Ascending aorta (tissue), 2 donors: ENCODE results near the gene NFIA. TPM values are rescaled to one million over a fixed set of nuclear protein-coding genes. Genes with fewer than 3 reads are reported as not detected.

Source experiments
- DNase-seq, 2 donors: peaks; one replicate each; pipeline ENCODE4 v3.0.0-alpha.2; 2019; ENCODE audit warnings: low spot score in 2 of 2
- H3K27ac ChIP-seq, 2 donors: fragments of 200-600 bp; sonication (generic); one replicate each; pipeline ENCODE4 v1.5.1; 2016 to 2017; ENCODE audit warnings: mild to moderate bottlenecking in 1 of 2
- H3K27me3 ChIP-seq: fragments of 200-600 bp; sonication (generic); one replicate; pipeline ENCODE4 v1.5.1; 2017
- H3K36me3 ChIP-seq, 2 donors: fragments of 200-600 bp; sonication (generic); one replicate each; pipeline ENCODE4 v1.5.1; 2016
- H3K4me1 ChIP-seq, 2 donors: fragments of 200-600 bp; sonication (generic); one replicate each; pipeline ENCODE4 v1.5.1; 2016 to 2017; ENCODE audit warnings: mild to moderate bottlenecking in 1 of 2
- H3K4me3 ChIP-seq, 2 donors: fragments of 200-600 bp; sonication (generic); one replicate each; pipeline ENCODE4 v1.5.1; 2016 to 2017; ENCODE audit warnings: mild to moderate bottlenecking in 1 of 2
- H3K9me3 ChIP-seq, 2 donors: fragments of 200-600 bp; sonication (generic); one replicate each; pipeline ENCODE4 v1.5.1; 2016
- intact Hi-C: fragments of 100-400 bp; cut with DNase I; formaldehyde crosslinking; loops from one replicate; pipeline ENCODE4 v1.15.1; 2023
- total RNA-seq: library from RNA; depleted of rRNA; stranded (reverse); fragments of >200 nt; gene quantifications from one replicate; pipeline ENCODE4 v1.1.0, GENCODE V29; 2016
- TF ChIP-seq, protein P1 (sequence below), 3 experiments: fragments of 200-600 bp in 2 of 3; fragments of 450-650 bp in 1 of 3; sonication (generic) in 2 of 3; IDR thresholded peaks; one replicate each; pipeline ENCODE4 v1.5.1; 2016 to 2019; ENCODE audit warnings: antibody characterized with exemption in 3 of 3, mild to moderate bottlenecking in 1 of 3, moderate library complexity in 1 of 3

The NFIA gene
- total RNA-seq, 1 donor from 2014 or later = 52.0 TPM

DNA sequence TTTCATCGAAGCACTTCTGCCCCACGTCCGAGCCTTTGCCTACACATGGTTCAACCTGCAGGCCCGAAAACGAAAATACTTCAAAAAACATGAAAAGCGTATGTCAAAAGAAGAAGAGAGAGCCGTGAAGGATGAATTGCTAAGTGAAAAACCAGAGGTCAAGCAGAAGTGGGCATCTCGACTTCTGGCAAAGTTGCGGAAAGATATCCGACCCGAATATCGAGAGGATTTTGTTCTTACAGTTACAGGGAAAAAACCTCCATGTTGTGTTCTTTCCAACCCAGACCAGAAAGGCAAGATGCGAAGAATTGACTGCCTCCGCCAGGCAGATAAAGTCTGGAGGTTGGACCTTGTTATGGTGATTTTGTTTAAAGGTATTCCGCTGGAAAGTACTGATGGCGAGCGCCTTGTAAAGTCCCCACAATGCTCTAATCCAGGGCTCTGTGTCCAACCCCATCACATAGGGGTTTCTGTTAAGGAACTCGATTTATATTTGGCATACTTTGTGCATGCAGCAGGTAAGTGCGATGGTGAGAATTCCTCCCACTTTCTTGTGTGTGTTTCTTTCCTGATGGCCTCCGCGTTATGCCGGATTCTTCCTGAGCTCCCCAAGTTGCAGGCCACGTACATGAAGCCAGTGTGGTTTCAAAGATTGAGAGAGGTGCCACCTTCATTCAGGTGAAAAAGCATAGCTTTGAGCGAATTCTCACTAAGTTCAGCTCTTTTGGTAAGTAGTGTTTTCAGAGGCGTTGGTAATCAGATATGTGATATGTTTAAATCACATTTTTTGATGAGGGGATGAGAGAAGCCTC is 6.0 kb downstream of the NFIA start:
- Histone ChIP-seq H3K4me3 (peak overlapping the region; percentile 1 to 95), H3K36me3 (peaks cover 0 to 6% of the 10 kb centered on the region in 2 donors), H3K27ac (peak overlapping the region; percentile 95 to 98), H3K4me1 (peaks cover 0 to 9% of the 10 kb centered on the region in 2 donors), H3K9me3 (no peaks in the 10 kb centered on the region), H3K27me3 (no peaks in the 10 kb centered on the region)
- no peak for DNase-seq
- TF ChIP-seq, protein P1, sequence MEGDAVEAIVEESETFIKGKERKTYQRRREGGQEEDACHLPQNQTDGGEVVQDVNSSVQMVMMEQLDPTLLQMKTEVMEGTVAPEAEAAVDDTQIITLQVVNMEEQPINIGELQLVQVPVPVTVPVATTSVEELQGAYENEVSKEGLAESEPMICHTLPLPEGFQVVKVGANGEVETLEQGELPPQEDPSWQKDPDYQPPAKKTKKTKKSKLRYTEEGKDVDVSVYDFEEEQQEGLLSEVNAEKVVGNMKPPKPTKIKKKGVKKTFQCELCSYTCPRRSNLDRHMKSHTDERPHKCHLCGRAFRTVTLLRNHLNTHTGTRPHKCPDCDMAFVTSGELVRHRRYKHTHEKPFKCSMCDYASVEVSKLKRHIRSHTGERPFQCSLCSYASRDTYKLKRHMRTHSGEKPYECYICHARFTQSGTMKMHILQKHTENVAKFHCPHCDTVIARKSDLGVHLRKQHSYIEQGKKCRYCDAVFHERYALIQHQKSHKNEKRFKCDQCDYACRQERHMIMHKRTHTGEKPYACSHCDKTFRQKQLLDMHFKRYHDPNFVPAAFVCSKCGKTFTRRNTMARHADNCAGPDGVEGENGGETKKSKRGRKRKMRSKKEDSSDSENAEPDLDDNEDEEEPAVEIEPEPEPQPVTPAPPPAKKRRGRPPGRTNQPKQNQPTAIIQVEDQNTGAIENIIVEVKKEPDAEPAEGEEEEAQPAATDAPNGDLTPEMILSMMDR (IDR thresholded peaks at IDR 0.05) = no peak
- intact Hi-C loops = loop anchor here (2.0 kb wide), 1 partner anchor 360 kb away; no protein-coding TSS in a partner anchor

DNA sequence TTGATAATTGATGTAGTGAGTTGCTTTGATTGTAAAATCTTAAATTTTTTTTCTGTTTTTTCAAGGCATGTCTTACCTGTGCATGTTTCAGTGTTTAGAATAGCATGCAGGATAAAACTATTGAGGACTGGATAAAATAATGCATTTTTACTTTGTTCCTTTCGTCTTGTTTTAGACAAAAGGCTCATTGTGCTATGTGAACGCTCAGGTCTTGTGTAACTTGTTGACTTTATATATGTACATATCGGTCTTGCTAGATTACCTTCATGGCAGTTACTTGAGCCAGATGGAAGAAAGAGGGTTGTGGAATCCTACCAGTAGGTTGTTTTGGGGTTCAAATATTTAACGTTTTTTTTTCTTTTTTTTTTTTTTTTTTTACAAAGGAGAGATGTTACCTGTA is 7.0 kb downstream of the NFIA start:
- TF ChIP-seq, protein P1 (IDR thresholded peaks at IDR 0.05) = no peak
- peak overlapping the region in 1 of 2 donors; percentile 95 for H3K4me3 ChIP-seq
- H3K36me3 ChIP-seq = peaks cover 0 to 6% of the 10 kb centered on the region in 2 donors
- intact Hi-C loops = loop anchor here (2.0 kb wide), 1 partner anchor 359 kb away; no protein-coding TSS in a partner anchor
- no peak for DNase-seq
- H3K27me3 ChIP-seq = no peaks in the 10 kb centered on the region
- no peaks in the 10 kb centered on the region for H3K9me3 ChIP-seq
- H3K27ac ChIP-seq = peak overlapping the region; percentile 95 to 98
- peaks cover 0 to 16% of the 10 kb centered on the region in 2 donors for H3K4me1 ChIP-seq

- DNase-seq = no peak
- TF ChIP-seq, protein P1 (IDR thresholded peaks at IDR 0.05) = no peak
- Histone ChIP-seq H3K9me3 (no peaks in the 10 kb centered on the region), H3K27me3 (no peaks in the 10 kb centered on the region), H3K27ac (peak overlapping the region; percentile 95 to 98), H3K4me3 (peak overlapping the region in 1 of 2 donors; percentile 95), H3K4me1 (peaks cover 0 to 16% of the 10 kb centered on the region in 2 donors), H3K36me3 (peaks cover 0 to 6% of the 10 kb centered on the region in 2 donors)
- intact Hi-C loops = loop anchor here (2.0 to 5.0 kb wide), 2 partner anchors 359 to 553 kb away; no protein-coding TSS in a partner anchor
Measured at GRCh38 chr1:61089741-61090140, 7.4 kb downstream of the NFIA start.

DNA sequence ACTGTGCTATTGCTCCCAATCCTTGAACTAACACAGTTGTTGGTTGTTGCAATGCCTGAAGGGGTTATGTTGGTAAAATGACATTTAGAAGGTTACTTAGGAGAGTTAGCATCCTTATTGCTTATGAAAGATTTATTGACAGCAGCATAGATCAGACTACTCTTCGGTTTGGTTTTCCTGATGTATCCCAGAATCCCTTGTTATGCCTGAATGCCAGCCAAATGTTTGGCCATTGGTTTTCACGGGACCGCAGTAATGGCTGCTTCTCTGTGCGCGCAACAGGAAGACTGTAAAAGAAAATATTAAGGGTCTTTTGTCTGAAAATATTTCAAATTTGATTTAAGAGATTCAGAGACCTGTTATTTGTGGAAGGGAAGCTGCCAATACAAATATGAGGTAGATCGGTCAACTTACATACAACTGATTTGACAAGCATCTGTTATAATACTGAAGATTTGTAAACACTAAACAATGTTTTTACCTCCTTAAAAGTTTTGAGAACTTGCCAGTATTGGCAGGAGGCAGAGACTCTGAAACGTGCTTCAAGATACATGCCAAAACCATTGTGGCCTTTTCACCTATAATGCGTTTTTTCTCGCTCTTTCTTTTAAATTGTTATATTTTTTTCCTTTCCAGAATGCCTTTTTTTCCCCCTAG is 8.3 kb downstream of the NFIA start:
- TF ChIP-seq, protein P1 (IDR thresholded peaks at IDR 0.05) = no peak
- peak overlapping the region; percentile 27 to 95 for H3K4me3 ChIP-seq
- H3K4me1 ChIP-seq = peaks cover 0 to 16% of the 10 kb centered on the region in 2 donors
- DNase-seq = no peak
- no peaks in the 10 kb centered on the region for H3K9me3 ChIP-seq
- H3K36me3 ChIP-seq = peaks cover 0 to 6% of the 10 kb centered on the region in 2 donors
- intact Hi-C loops = loop anchor here (5.0 kb wide), 1 partner anchor 552 kb away; no protein-coding TSS in a partner anchor
- H3K27me3 ChIP-seq = no peaks in the 10 kb centered on the region
- H3K27ac ChIP-seq = peak overlapping the region; percentile 95 to 98

- peak overlapping the region; percentile 27 to 95 for H3K4me3 ChIP-seq
- intact Hi-C loops = loop anchor here (5.0 kb wide), 1 partner anchor 551 kb away; no protein-coding TSS in a partner anchor
- TF ChIP-seq, protein P1 (IDR thresholded peaks at IDR 0.05) = no peak
- H3K27me3 ChIP-seq = no peaks in the 10 kb centered on the region
- no peaks in the 10 kb centered on the region for H3K9me3 ChIP-seq
- H3K27ac ChIP-seq = peak overlapping the region; percentile 95 to 98
- H3K4me1 ChIP-seq = peaks cover 0 to 20% of the 10 kb centered on the region in 2 donors
- DNase-seq = no peak
- peaks cover 0 to 6% of the 10 kb centered on the region in 2 donors for H3K36me3 ChIP-seq
Measured at GRCh38 chr1:61091455-61091854, 9.1 kb downstream of the NFIA start.
